GM19372 (cell line): ENCODE measurements around the gene YWHAG.
"Not testable (repeated sequence)": the region's sequence is repeated elsewhere in the genome, so short reads cannot be mapped to it uniquely, and the experiment has no call there.

ENCODE experiments used
- ATAC-seq: cut with Tn5 transposase; IDR thresholded peaks from one replicate; pipeline ENCODE4 v1.9.1; 2021; ENCODE audit warnings: mild to moderate bottlenecking, low read depth, moderate library complexity; ENCODE audit not compliant: unreplicated experiment

Gene YWHAG

GRCh38 chr7:76327610-76328009 is 31.2 kb downstream of the YWHAG start:
- no peak for ATAC-seq

DNA sequence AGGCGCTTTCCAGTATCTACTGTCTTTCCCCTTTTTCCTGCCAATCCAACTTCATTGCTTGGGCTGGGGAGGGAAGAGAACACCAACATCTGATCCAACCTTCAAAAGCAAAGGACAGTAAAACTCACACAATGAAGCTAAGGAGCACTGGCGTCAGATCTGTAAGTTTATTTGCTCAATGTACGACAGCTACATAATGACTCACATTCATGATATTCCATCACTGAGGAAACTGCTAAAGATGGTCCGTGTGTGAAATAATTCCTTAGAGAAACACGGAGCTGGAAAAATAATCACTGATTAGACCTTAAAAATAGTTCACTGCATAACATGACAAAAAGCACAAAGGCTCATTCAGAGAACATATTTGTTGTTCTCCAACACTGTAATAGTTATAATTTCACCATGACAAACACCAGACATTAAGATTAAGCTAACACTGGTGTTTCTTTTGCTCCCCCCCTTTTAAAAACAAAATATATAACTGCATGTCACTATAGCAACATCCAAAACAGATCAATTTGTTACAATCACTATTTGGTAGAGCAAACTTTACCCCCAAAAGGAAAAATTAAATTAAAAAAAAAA is 32.1 kb downstream of the YWHAG start:
- ATAC-seq: no peak

GRCh38 chr7:76325811-76326210 is 33.0 kb downstream of the YWHAG start:
- ATAC-seq: no peak

- ATAC-seq: no peak
Observed at GRCh38 chr7:76325092-76325491, 33.7 kb downstream of the YWHAG start.

DNA sequence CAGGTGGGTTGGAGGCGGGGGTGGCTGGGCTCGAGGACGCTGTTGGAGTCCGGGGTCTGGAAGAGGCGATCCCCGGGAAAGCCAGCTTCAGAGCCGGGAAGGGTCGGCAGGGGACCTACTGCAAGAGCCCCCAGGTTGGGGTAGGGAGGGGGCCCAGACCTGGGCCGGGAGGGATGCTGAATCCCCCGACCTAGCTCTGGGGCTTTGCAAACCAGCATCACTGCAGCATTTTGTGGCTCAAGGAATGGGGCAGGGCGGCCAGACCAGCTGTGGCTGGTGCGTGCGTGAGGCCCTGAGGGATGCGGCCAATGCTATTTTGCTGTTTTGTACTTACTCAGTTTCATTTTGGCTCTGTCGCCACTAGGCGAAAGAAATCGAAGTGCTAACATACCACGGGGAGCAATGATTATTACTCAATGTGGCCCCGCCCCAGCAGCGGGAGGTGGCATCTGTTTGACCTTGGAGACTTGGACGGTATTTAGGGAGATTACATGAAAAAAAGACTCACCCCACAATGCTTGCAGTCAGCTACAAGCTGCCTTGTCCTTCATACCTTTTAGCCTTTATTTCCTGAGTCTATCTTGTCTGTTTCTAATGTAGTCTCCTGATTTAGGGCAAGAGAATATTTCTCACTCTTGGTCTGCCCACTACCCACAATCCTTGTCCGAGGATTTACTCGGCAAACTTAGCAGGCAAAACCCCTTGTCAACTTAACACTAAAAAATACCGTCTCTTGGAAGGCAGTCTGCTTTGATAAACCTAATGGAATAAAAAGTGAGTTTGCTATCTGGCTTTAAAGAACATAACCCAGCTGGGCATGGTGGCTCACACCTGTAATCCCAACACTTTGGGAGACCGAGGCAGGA is 40.1 kb downstream of the YWHAG start:
- peak; percentile 37 for ATAC-seq

DNA sequence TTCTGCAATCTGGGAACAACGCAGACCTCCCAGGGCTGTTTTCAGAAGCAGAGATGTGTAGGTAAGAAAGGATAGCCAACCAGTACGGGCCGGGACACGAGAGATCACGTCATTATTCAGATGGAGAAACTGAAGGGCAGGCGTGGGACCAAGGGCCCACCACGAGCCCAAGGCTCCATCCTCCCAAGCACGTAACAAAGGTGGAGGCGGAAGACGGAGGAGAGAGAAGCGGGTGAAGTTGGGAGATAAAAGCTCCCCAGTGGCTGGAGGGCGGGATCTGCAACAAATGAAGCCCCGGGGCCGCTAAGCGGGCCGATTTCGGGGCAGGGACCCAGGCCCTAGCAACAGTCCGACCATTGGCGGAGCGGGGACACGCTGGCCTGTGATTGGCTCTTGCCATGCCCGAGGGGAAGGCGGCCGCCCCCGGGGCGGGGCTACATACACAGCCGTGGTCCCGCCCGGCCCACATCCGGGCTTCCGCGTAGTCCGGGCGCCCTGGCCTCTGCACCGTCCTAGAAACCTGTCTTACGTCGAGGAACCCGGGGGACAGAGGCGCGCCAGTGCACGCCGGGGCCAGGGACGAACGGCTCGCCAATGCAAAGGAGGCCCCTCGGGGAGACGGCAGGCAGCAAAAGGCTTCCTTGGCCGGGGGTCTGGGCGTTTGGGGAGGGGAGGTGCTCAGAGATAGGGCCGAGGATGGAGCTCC is 40.9 kb downstream of the YWHAG start:
- ATAC-seq: peak; percentile 86

DNA sequence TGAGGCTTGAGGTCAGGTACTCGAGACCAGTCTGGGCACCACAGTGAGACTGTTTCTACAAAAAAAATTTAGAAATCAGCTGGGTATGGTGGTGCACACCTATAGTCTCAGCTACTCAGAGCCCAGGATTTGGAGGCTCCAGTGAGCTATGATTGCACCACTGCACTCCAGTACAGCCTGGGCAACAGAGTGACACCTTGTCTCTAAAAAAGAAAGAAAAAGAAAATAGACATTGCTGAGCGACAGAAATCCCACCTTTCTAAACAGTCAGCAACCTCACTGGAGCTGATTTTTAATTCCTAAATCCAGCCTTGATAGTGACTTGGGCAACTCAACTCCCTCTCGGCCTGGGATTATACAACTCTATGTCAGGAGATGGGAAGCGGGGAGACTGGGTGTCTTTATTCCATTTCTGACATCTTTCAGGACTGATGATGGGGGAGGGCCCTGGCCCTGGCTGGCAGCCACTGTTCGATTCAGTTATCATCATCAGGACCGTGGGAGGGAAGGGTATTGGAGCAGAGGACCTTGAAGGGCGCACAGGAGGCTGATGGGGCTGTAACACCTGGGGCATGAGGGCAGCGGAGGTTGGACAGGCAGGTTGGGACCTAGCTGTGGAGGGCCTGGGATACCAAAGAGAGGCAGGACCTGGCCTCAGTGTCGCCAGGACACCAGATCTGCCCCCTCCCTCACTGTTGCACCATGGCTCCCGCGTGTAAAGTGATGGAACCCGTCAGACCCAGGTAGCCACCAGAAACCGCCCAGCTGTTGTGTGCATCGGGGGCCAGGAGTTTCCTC is 41.6 kb downstream of the YWHAG start:
- ATAC-seq: no peak

DNA sequence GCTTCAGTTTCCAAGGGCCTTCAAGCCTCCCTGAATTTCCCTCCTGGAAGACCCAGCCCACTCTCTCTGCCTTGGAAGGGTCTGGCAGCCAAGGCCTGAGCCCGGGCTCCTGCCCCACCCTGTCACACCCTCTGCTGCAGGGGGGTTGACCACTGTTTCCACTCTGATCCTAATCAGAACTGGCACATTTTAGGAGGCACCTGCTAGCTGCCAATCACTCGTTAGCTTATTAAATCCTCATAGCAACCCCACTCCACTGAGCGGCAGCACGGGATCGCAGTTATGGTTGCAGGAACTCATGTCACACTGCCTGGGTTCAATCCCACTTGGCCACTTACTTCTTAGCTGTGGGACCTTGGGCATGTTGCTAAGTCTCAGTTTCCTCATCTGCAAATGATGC is 43.4 kb downstream of the YWHAG start:
- ATAC-seq: no peak

GRCh38 chr7:76314740-76315139 is 44.1 kb downstream of the YWHAG start:
- ATAC-seq: not testable (repeated sequence)

- peak; percentile 39 for ATAC-seq
Observed at GRCh38 chr7:76314042-76314721, 44.6 kb downstream of the YWHAG start.

- not testable (repeated sequence) for ATAC-seq
Observed at GRCh38 chr7:76311838-76312237, 47.0 kb downstream of the YWHAG start.

DNA sequence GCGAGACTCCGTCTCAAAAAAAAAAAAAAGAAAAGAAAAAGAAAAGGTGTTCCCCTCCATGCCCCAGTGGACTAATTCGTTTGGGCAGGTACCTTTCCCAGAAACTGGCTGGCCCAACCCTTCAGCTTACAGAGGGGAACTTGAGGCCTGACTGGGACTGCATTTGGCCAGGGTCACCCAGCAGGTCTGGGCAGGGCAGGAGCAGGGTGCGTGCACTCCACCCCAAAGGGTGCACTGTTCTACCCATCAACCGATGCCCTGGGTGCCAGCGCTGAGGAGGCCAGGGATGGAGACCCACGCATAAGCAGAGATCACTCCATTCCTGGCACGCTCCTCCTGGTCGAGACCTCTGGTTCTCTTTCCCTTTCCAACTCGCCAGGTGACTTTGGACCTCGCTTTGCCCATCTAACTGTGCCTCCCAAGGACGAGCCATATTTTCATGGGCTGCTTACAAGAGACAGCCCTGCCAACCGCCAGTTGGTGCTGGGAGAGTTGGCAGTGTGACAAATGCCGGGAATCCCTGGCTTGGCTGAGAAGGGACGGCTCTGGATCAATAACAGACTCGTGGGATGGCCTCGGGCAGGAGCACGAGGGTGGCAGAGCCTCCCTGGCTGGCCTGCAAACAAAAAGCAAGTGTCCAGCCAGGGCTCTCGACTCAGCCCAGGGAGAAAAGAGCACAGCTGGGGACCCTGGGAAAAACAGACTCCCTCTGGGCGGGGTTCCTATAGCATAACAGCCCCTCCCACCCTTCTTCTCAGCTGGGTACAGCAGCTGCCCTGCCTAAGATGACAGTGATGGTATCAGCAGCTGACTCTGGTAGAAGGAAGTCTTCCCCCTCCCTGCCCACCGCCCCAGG is 48.5 kb downstream of the YWHAG start:
- ATAC-seq: no peak

DNA sequence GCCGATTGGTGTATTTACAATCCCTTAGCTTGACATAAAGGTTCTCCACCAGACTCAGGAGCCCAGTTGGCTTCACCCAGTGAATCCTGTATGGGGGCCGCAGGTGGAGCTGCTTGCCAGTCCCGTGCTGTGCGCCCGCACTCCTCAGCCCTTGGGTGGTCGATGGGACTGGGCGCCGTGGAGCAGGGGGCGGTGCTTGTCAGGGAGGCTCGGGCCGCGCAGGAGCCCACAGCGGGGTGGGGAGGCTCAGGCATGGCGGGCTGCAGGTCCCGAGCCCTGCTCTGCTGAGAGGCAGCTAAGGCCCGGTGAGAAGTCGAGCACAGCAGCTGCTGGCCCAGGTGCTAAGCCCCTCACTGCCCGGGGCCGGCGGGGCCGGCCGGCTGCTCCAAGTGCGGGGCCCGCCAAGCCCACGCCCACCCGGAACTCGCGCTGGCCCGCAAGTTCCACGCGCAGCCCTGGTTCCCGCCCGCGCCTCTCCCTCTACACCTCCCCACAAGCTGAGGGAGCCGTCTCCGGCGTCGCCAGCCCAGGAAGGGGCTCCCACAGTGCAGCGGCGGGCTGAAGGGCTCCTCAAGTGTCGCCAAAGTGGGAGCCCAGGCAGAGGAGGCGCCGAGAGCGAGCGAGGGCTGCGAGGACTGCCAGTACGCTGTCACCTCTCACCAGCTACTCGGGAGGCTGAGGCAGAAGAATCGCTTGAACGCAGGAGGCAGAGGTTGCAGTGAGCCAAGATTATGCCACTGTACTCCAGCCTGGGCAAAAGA is 49.3 kb downstream of the YWHAG start:
- not testable (repeated sequence) for ATAC-seq

DNA sequence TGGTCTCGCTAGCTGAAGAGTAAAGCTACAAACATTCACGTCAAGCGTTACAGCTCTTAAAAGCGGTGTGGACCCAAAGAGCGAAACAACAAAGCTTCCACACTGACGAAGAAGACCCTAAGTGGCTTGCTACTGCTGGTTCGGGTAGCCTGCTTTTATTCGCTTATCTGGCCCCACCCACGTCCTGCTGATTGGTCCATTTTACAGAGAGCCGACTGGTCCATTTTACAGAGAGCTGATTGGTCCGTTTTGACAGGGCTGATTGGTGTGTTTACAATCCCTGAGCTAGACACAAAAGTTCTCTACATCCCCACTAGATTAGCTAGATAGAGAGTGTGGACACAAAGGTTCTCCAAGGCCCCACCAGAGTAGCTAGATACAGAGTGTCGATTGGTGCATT is 49.9 kb downstream of the YWHAG start:
- ATAC-seq: not testable (repeated sequence)

DNA sequence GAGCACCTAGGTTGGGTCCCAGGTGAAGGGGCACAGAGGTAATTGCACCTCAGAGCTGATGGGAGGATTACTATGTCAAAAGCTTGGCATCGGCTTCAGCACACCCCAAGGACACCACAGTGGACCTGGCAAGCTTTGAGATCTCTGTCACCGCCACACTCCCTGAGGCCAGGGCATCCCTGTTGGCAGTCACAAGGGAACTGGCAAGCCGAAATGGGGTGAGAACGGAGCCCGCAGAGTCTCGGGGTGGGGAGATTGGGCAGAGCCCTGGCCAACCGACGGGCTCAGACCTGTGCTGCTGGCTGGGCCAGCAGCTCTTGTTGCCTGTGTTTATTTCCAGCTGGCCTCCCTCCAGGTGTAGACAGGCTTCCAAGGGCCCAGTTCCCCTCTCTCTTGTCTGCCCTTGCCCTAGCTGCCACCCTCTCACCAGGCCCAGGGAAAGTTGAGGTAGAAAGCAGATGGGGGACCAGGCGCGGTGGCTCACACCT is 53.9 kb downstream of the YWHAG start:
- no peak for ATAC-seq

DNA sequence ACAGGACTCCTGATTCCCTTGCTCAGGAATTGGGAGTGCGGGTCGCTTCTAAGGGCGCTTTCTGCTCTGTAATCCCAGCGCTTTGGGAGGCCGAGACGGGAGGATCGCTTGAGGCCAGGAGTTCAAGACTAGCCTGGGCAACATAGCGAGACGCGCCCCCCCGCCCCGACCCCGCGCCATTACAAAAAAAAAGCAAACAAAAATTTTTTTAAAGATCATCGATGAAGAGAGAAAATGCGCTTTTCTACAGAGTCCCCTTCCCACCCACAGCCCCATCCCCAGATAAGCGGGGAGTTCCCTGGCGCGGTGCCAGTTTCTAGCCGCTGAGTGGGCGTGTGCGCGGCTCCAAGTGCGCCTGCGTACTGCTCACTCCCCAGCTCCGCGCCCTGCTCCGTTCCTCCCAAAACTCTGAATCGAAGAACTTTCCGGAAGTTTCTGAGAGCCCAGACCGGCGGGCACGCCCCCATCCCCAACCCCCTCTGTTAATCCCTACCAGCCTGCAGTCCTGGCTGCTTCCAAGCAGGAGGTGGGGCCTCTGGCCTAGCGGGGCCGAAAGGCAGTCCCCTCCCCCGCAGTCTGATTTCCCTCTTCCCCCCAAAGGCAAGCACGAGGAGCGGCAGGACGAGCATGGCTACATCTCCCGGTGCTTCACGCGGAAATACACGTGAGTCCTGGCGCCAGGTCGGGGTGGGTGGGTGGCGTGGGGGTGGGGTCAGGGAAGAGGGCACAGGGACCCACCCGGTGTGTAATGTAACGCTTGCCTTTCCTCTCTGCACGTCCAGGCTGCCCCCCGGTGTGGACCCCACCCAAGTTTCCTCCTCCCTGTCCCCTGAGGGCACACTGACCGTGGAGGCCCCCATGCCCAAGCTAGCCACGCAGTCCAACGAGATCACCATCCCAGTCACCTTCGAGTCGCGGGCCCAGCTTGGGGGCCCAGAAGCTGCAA is 55.3 kb downstream of the YWHAG start:
- no peak for ATAC-seq
